GM18909 (cell line): Measurements from ENCODE around the gene TRIM65.

Experiments used
- ATAC-seq: cut with Tn5 transposase; IDR thresholded peaks from one replicate; pipeline ENCODE4 v1.9.1; 2021; ENCODE audit warnings: mild to moderate bottlenecking; ENCODE audit not compliant: unreplicated experiment, poor library complexity

The TRIM65 gene

DNA sequence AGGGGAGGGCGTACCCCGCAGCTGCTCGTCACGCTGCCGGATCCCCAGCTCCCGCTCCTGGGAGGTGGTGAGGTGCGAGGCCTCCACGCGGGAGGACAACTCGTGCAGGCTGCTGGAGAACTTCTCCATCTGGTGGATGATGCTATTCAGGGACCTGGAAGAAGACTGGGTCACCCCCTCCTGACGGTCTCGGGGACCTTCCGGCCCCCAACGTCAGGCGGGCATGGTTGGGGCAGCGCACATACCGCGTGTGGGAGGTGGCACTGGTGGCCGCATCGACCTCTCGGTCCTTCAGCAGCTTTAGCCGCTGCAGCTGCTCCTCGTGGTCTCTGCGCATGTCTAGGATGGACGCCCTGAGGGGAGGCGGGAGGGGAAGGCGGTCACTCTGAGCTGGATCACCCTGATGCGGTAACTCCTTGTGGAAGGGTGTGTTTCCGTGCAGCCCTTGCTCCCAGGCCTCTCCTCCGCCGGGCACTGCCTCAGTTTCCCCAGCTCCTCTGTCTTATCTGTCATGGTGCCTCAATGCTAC, 21.2 kb upstream of the TRIM65 start:
- no peak for ATAC-seq

DNA sequence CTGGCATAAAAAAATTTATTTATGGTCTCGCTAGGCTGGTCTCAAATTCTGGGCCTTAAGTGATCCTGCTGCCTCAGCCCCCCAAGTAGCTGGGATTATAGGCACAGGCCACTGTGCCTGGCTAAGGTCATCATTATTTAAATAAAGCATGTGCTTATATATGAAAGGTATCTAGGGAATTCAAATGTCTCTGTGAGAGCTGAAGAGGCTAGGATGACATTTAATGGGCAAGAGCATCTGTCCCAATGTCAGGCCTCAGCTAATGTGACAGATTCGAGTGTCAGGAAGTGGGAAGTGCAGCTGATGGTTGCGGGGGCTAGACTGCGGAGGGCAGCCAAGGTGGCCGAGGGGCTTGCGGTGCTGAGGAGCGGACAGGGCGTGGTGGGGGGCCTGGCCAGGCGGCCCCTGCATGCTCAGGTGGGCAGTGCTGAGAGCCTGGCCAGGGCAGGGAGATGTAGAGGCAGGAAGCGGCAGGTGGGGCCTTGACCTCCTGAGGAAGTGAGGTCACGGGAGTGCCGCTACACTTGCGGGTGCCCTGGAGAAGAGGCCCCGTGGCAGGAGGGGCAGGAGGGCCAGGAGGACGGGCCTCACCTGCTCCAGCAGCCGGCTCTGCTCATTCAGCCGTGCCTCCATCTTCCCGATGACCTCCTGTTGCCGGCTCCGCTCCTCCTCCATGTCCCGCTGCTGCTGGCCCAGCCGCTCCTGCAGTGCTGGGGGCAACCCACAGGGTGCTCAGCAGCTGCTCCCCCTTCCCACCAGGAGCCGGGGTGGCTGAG, 20.6 kb upstream of the TRIM65 start:
- no peak for ATAC-seq

DNA sequence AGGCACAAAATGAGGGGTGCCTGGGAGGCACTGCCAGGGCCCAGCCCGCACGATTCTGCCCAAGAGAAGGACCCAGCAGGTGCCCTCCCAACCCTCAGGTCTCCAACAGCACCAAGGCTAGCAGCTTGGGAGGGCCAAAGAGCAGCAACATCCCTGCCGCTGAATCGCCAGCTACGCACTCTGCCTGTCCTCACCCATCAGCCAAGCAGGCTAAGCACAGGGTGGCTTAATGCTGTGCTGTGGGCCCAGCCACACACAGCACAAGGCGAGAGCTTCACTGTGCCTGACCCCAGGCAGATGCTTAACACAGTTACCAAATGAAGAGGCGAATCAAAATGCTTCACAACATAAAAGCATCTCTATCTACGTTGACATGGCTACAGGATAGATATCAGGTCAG, 18.5 kb upstream of the TRIM65 start:
- ATAC-seq, result no peak

DNA sequence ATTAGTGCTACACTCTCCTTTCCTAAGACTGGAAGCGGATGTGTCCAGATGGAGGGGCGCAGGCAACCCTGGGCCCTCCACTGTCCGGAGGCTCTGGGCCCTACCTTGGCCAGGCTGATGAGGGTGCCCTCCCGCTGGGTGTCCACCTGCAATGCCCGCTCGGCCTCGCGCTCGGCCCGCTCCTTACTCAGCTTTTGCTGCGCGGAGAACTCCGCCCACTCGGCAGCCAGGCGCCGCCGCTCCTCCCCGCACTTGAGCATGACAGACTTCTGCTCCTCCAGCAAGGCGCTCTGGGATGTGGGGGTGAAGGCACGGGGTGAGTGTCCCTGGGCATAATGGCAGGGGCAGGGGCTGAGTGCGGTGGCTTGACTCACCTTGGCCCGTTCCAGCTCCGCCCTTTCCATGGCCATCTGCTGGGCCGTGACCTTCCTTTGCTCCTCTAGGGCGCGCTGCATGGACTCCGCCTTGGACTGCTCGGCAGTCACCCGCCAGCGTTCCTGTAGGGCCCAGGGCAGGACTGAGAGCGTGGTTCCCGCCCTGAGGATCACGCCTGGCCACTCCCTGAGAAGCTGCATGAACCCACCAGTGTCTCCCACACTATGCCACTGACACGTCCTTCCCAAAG, 18.0 kb upstream of the TRIM65 start:
- no peak for ATAC-seq

DNA sequence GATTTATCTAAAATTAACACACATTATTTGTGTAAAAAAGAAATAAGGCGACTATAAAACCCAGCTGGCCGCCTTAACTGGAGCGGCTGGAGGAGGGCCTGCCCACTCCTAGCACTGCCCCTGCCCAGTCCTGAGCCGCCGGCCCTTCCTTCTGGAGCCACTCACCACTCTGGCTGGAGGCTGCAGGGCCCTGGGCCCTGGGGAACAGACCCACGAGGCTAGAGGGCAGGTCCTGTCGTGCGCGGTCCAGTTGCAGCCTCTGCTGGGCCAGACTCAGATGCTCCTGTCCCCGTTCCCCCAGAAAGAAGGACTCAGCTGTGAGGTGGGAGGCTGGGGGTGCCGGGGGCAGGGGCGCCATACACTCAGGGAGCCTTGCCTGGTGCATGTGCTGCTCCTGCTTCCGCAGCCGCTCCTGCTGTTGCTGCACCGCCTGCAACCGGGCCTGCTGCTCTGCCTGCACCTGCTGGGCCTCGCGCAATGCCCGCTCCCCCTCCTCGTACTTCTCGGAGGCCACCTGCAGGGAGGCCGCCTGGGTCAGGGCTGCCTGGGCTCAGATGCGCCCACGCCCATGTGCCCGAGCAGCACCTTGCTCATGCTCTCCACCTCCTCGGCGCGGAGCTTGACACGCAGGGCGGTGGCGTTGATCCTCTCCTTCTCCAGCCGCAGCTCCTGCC, 16.9 kb upstream of the TRIM65 start:
- ATAC-seq, result no peak

DNA sequence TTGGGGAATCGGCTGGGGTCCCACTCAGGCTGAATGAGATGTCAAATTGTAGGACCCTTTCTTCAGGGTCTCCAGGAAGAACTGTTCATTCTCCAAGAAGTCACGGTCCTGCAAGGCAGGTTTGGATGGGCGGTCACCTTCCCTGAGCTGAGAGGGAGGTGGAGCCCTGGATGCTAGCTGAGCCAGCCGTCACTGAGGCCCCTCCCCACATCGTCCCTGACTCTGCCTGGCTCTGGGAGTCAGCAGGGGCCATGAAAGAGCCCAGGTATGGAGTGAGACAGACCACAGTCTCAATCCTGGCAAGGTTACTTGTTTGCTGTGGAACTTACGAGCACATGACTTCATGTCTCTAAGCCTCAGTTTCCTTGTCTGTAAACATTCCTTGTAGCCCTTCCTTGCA, 13.9 kb upstream of the TRIM65 start:
- ATAC-seq, result no peak

DNA sequence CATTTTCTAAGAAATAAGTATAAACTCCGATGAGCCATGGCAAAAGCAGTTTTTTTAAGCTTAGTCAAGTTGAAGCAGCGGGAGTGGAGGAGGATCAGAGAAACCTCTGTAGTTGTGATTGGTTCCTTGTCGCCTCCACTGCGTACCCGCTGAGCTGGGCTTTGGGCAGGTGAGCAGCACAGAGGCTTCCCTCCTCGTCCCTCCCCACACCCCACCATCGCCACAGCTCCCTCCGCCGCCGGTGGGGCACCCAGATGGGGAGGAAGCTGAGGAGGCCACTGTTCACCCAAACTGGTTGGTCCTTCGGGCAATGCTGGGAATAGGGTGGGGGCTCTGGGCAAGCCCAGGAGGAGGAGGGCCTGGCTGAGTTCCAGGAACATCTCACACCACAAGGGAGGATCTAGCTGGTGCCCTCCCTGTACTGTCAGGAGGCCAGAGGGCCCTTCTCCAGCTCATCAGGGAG, 13.1 kb upstream of the TRIM65 start:
- ATAC-seq, result no peak

DNA sequence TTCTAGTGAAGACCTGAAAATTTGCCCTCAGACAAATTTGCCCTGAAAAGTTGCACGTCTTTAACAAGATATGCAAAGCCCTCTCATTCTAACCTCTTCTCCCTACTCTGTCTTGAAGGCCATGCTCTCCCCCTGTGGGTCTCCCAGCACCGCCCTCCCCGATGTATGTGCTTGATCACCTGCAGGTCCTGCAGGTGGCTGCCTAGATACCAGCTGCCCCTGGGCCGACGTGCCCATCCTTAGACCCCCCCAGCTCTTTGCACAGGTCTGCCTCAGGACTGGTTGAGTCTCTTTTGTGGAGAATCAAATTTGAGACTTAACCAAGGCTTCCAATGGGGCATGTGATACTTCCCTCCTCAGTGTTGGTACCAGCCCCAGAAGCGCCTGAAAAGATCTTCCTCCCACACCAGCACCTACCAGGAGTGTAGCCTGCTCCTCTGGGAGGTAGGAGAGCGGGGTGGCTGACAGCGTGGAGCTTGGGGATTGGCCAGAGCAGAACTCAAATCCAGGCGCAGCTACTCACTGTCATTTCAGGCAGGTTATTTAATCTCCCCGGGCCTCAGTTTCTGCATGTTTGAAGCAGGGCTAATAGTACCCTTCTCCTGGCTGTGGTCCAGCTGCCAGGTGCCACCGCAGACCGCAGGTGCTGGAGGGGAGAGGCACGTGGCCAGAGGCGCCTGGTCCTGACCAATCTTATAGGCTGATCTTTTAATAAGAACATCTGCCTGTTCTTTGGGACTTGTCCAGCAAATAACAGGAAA, 12.5 kb upstream of the TRIM65 start:
- no peak for ATAC-seq

DNA sequence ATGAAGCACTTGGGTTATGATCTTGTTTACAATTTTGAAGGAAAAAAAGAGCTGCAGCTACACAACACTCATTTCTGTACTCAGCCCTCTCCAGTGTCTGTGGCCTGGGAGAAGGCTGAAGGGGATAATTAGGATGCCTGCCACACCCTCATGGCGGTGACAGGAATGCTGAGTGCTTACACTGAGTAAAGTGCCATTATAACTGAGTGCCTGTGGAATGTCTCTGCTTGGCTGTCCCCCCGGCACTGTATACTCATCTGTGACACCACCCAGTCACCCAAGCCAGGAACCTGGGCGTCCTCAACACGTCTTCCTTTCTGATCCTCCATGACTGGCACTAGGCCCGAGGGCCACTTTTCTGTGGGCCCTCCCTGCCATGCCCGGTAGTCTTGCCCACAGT, 11.4 kb upstream of the TRIM65 start:
- no peak for ATAC-seq

DNA sequence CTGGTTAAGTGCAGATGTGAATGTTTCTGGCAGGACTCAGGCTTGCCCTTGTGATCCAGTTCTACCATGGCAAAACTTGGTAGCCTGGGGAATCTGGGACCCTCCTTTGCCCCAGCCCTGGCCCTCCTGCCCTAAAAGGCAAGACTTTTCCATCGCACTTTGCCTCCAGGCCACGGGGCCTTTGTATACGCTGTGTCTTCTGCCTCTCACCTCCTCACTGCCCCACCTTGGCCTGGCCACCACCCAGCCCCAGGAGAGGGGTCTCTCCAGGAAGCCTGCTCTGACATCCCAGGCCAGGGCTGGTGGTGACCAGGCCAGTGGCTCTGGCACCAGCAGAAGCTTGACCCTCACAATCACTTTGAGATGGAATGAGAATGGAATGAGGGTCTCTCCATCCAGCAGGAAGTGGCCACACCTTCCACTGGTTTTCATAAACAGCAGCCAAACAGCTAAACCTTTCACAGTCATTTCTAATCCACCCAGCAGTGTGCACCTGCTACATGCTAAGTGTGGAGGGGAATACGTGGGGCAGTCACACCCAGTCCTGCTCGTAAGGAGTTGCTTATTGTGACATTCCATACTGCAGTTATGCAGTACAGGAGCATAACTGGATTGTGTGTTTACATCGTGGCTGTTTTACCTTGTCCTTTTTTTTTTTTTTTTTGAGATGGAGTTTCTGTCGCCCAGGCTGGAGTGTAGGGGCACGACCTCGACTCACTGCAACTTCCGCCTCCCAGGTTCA, 9.6 kb upstream of the TRIM65 start:
- no peak for ATAC-seq

DNA sequence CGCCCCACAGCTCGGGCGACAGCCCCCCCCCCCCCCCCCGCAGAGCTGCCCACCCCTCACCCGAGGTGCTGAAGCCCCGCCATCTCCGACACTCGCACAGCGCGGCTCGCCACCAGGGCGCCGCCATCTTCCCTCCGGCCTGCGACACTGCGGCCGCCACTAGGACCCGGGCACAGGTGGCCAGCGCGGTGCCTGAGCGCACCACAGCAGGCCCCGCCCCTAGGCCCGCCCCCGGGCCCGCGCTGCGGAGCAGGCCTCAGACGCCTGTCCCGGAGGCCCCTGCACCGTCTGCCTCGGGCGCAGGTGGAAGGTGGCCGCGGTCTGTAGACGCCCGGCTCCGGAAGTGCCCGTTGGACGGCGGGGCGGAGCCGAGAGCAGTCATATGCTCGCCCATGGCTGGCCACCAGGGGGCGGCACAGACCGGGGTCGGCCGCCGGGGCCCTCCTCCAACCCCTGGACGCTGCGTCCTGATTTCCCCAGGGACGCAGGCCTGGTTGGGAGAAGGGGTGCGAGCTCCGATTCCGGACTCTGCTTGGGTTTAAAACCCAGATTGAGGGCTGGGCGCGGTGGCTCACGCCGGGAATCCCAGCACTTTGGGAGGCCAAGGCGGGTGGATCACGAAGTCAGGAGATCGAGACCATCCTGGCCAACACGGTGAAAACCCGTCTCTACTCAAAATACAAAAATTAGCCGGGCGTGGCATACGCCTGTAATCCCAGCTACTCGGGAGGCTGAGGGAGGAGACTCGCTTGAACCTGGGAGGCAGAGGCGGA, 8.2 kb upstream of the TRIM65 start, which contains the start of gene MRPL38:
Gene MRPL38, minus strand, starts transcription at position 136 of the 773 bp plus-strand sequence. Its CDS starts 9 bp downstream, at position 127.
- peak; percentile 95 for ATAC-seq

DNA sequence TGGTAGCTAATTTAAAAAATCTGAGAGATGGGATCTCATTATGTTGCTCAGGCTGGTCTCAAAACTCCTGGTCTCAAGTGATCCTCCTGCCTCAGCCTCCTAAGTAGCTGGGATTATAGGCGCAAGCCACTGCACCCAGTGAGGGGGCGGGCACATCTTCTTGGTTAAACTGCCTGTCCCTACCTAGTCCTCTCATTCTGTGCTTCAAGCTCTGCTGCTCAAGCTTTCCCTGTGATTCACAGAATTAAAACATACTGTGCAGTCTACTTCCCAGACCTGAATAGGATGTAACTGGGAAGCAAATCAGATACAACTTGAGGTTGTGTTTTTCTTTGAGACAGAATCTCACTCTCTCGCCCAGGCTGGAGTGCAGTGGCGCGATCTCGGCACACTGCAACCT, 5.7 kb upstream of the TRIM65 start:
- ATAC-seq, result no peak

DNA sequence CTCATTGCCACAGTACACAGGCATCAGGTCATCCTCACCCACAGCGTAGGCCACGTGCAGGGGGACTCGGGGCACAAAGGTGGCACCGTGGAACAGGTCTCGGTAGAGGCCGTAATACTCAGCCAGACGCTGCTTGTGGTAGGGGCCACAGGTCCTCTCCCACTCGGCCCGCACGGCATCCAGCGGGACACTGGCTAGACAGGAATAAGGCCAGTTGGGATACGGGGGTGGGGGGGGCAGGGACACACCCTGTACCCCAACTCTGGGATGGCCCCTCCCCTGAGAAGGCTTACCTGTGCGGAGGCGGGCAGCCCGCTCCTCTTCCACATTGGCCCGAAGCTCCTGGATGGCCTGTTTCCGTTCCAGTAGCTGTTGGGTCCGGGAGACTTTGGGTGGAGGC, 5.0 kb upstream of the TRIM65 start:
- ATAC-seq, result no peak

DNA sequence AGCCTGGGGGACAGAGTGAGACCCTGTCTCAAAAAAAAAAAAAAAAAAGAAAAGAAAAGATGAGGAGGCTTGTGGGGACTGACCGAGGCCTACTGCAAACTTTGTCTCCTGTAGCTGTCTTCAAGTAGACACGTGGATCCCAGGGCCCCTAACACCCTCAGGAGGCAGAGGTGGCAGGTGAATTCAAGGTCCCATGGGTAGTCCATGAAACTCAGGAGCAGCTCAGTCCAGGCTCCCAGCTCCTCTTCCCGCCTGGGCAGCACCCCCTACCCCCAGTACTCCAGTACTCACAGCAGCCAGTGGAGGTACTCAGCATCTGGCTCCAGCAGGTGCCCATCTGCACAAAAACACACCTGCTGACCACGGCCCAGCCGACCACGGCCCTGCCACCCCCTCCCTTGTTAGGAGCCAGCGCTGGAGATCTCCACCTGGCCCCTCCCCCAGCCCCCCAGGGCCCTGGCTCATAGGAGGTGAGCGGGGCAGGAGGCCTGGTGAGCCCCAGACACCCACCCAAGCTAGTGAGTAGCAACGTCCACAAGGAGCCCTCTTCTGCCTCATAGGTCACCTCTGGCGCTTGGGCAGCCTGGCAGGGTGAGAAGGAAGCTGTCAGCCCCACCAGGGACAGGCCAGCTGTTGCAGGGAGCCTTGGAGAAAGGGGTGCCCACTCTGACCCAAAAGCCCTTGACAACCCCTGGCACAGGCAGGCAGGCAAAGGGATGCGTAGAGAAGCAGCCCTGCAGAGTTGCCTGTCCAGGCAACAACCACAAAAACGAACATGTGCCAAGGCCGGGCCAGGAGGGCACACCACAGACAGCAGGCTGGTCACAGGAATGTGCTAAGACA, 4.2 kb upstream of the TRIM65 start:
- ATAC-seq, result no peak

DNA sequence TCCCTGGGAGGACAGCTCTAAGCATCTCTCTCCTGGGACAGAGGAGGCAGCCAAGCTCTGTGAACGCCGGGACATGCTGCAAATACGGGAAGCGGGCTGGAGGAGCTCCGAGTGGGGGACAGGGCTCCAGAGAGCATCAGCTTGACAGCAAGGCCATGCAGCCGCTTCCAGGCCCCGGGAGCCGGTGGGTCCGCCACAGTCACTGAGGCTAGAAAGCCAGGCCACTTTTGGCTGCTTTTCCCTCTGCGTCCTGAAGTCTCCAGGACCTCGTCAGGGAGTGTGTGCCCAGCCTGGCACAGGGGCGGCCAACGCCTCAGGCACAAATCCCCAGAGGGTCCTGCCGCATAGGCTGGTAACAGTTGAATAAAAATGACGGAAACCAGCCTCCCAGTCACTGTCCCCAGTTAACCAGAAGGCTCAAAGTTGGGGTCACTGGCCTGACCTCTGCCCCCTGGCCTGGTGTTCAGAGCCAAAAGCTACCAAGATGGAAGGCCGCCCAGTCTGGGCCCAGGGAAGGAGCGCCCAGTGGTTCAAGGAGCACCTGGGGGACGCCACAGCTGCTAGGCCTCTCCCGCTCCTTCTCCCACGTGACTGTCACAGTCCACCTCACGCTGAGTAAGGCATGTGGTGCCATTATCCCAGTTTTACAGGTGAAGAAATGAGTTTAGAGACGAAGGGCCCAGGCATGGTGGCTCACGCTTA, 3.2 kb upstream of the TRIM65 start:
- ATAC-seq, result no peak

DNA sequence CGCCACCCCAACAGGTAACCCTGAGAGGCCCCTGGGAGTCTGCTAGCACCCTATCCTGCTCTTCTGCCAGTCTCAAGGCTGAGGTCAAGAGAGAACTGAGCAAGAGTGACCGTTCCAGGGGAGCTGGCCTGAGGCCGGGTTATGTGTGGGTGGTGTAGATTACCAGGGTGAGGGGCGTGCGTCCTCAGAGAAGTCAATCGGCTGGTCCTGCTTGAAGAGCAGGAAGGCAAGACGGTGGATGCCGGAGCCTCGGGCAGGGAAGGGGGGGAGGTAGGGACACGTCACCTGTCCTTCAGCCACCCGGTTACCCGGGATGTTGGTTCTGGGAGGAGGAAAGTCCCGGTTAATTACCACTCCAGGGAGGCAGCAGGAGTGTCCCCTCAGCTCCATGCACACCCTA, 2.6 kb upstream of the TRIM65 start:
- no peak for ATAC-seq

DNA sequence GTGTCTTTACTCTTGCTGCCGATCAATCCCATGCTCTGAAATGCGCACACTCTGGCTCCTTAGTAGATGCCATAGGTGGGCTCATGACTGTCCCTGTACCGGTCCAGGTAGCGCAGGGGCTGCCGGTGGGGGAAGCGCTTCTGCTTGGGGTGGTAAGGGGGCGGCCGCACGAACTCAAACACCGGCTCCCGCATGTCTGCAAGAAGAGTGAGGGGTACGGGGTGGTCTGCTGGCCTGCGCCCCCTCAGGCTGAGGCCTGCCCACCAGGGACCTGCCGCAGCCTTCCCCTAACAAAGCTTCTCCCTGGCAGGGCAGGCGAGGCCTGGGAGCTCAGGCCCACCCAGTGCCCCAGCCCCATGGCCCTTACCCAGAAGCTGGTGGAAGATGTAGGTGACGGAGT, 2.0 kb upstream of the TRIM65 start:
- no peak for ATAC-seq

DNA sequence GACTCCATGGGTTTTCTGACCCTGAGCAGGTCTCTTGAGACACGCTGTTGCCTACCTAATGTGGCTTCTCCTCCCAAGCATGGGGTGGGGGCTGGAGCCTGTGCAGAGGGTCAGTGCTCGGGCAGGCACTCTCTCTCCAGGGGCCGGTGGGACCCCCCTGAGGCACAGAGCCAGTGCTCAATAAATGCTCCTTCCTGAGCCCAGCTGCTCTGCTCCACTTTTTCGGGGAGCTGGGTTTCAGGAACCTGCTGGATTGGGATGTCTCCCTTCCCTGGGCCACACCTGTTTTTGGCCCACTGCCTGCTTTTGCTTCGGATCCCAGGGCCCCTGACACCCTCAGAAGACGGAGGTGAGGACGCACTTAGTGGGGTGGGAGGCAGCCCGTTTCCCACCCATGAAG, 1.3 kb upstream of the TRIM65 start:
- ATAC-seq, result no peak
